Gastrocnemius medialis (tissue), 4 donors: ENCODE data around the gene NUDT8.

ENCODE experiments used
- CTCF ChIP-seq, 5 experiments: fragments of 450-650 bp in 3 of 5; fragments of 200-600 bp in 2 of 5; sonication (generic) in 2 of 5; IDR thresholded peaks in 4 of 5; conservative IDR thresholded peaks in 1 of 5; 1 replicate in 4 of 5; 2 replicates in 1 of 5; pipeline ENCODE4 v1.5.1; 2016 to 2019; ENCODE audit warnings: antibody characterized with exemption in 5 of 5, mild to moderate bottlenecking in 3 of 5, moderate library complexity in 3 of 5
- POLR2A ChIP-seq, 2 donors: fragments of 450-650 bp; IDR thresholded peaks; one replicate each; pipeline ENCODE4 v1.6.1; 2017; ENCODE audit warnings: antibody characterized with exemption in 2 of 2, mild to moderate bottlenecking in 2 of 2, moderate library complexity in 2 of 2

DNA sequence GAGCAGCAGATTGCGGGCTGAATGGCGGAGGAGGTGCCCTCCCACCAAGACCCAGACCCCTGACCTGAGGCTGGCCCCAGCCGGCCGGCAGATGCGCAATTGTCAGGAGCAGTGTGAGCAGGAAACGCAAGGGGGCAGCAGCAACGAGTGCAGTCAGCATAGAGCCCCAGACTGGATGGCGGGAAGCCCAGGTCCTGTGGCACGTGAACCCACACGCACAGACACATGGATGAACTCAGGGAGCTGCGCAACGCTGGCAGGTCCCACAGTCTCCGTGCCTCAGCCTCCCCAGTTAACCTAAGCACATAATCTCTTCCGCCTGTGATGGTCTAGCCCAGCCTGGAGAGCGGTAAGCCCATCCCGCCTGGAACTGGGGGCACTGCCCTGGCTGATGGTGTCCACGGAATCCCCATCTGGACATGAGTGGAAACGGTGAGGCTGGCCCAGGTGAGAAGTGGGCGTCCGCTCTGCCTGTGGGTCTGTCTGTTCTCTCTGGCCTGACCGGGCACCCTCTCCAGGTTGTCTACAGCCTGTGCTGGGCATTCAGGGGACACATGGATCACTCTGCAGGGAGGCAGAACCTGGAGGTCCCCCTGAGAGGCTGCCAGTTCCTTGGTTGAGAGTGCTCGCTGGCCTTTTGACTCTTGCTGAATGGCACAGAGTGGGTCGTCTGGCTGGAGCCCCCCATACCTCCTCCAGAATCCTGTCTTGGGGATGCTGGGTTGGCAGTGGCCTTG, 10.5 kb upstream of the NUDT8 start:
- peak in 3 of 5 experiments; percentile 44 to 57 (median 55) for TF ChIP-seq CTCF (IDR thresholded peaks at IDR 0.05 in 4 of 5, conservative IDR thresholded peaks at IDR 0.05 in 1 of 5)
- no peak for TF ChIP-seq POLR2A (IDR thresholded peaks at IDR 0.05)
